ENCODE results near the gene ADGRE1. TPM values are rescaled to one million over a fixed set of nuclear protein-coding genes. Genes with fewer than 3 reads are reported as not detected.

The ADGRE1 gene
- total and polyA plus RNA-seq, 2 experiments from 2014 or later = not detected

GRCh38 chr19:6903446-6903845 lies 16.1 kb downstream of the ADGRE1 start:
- H3F3A ChIP-seq (replicated peaks; ENCODE audit: low read depth) = no peaks in the 10 kb centered on the region
- peaks cover 97% of the 10 kb centered on the region for H3K9me3 Mint-ChIP-seq
- TF ChIP-seq STAT1 (IDR thresholded peaks at IDR 0.05; ENCODE audit: unreplicated experiment) = no peak
- H3K4me1 ChIP-seq (ENCODE audit: insufficient read depth) = no peaks in the 10 kb centered on the region
- H3K27ac ChIP-seq (ENCODE audit: low read depth) = no peak overlapping the region
- H3K4me3 Mint-ChIP-seq = no peak overlapping the region
- DNase-seq (ENCODE audit: low spot score) (no peak), ATAC-seq (no peak)
- no peaks in the 10 kb centered on the region for H3K9me2 ChIP-seq (ENCODE audit: insufficient read depth)
- peaks cover 56% of the 10 kb centered on the region for H3K36me3 Mint-ChIP-seq (ENCODE audit: low read depth)
- H3K27me3 Mint-ChIP-seq (ENCODE audit: insufficient read depth, low read depth, poor library complexity) = no peaks in the 10 kb centered on the region
- H3K4me3 ChIP-seq = no peak overlapping the region
- H3K27ac Mint-ChIP-seq = no peak overlapping the region
- no peaks in the 10 kb centered on the region for H4K20me1 ChIP-seq (replicated peaks; ENCODE audit: insufficient read depth)
- H3K4me2 ChIP-seq = no peak overlapping the region
- no peak overlapping the region for H2AFZ ChIP-seq
- no peaks in the 10 kb centered on the region for H3K4me1 Mint-ChIP-seq
- no peaks in the 10 kb centered on the region for H3K27me3 ChIP-seq (ENCODE audit: insufficient read depth)
- no peaks in the 10 kb centered on the region for H3K36me3 ChIP-seq (ENCODE audit: insufficient read depth)
- H3K79me2 ChIP-seq (replicated peaks; ENCODE audit: insufficient read depth) = no peaks in the 10 kb centered on the region

- H3K4me1 Mint-ChIP-seq = no peaks in the 10 kb centered on the region
- H3K9me3 Mint-ChIP-seq = peaks cover 91% of the 10 kb centered on the region
Observed at GRCh38 chr19:6906559-6907060, 19.2 kb downstream of the ADGRE1 start.

More at GRCh38 chr19:6906559-6907060, 19.2 kb downstream of the ADGRE1 start:
- no peak overlapping the region for H3K27ac ChIP-seq (ENCODE audit: low read depth)
- H2AFZ ChIP-seq = no peak overlapping the region
- no peaks in the 10 kb centered on the region; the same call in 1 of the 2 replicates for H3F3A ChIP-seq (replicated peaks; ENCODE audit: low read depth)
- no peak for TF ChIP-seq NANOG (IDR thresholded peaks at IDR 0.05; ENCODE audit: borderline replicate concordance)
- TF ChIP-seq ZNF114 (CRISPR knock-in tag; IDR thresholded peaks at IDR 0.05) = no peak
- no peak for TF ChIP-seq POLR2AphosphoS5 (IDR thresholded peaks at IDR 0.05; ENCODE audit: low read depth)
- TF ChIP-seq STAT1 (IDR thresholded peaks at IDR 0.05; ENCODE audit: unreplicated experiment) = no peak
- TF ChIP-seq EZH2phosphoT487 (IDR thresholded peaks at IDR 0.05; ENCODE audit: unreplicated experiment) = no peak
- TF ChIP-seq ZNF331 (CRISPR knock-in tag; IDR thresholded peaks at IDR 0.05; ENCODE audit: low read depth) = no peak
- TF ChIP-seq ZNF462 (CRISPR knock-in tag; IDR thresholded peaks at IDR 0.05) = no peak
- Mint-ChIP-seq H3K4me3 (no peak overlapping the region), H3K36me3 (ENCODE audit: low read depth) (peaks cover 49% of the 10 kb centered on the region), H3K27ac (no peak overlapping the region), H3K27me3 (ENCODE audit: insufficient read depth, low read depth, poor library complexity) (no peaks in the 10 kb centered on the region)
- no peaks in the 10 kb centered on the region for H3K27me3 ChIP-seq (ENCODE audit: insufficient read depth)
- H3K9me2 ChIP-seq (ENCODE audit: insufficient read depth) = no peaks in the 10 kb centered on the region
- ATAC-seq (no peak), DNase-seq (ENCODE audit: low spot score) (no peak)
- no peaks in the 10 kb centered on the region for H3K4me1 ChIP-seq (ENCODE audit: insufficient read depth)
- no peaks in the 10 kb centered on the region for H3K36me3 ChIP-seq (ENCODE audit: insufficient read depth)
- H3K4me3 ChIP-seq = no peak overlapping the region
- H4K20me1 ChIP-seq (replicated peaks; ENCODE audit: insufficient read depth) = no peaks in the 10 kb centered on the region
- H3K4me2 ChIP-seq = no peak overlapping the region
- no peaks in the 10 kb centered on the region for H3K79me2 ChIP-seq (replicated peaks; ENCODE audit: insufficient read depth)

Measured in GM23338 (cell line).